DND-41 (cell line): Measurements from ENCODE around the gene CMSS1.

Experiments
- ATAC-seq: fragments of 200-7000 bp; cut with Tn5 transposase; 3 replicates; pipeline ENCODE4 v1.9.1; 2021; ENCODE audit warnings: low read depth; ENCODE audit not compliant: insufficient read depth
- DNase-seq: peaks from one replicate; pipeline ENCODE4 v3.0.0-alpha.2; 2020
- H2AFZ ChIP-seq: 2 replicates; pipeline ENCODE4 v1.6.0; 2012; ENCODE audit warnings: low read depth, low read length
- H3K27ac ChIP-seq: 2 replicates; pipeline ENCODE4 v1.5.1; 2012; ENCODE audit warnings: low read length, inconsistent platforms
- H3K27me3 ChIP-seq: fragments of 200-600 bp; sonication (generic); 2 replicates; pipeline ENCODE4 v1.6.0; 2012; ENCODE audit warnings: low read length, mild to moderate bottlenecking, inconsistent platforms; ENCODE audit not compliant: insufficient read depth, poor library complexity
- H3K36me3 ChIP-seq: 2 replicates; pipeline ENCODE4 v1.5.1; 2012; ENCODE audit warnings: low read length, inconsistent platforms; ENCODE audit not compliant: insufficient read depth
- H3K4me1 ChIP-seq: 2 replicates; pipeline ENCODE4 v1.5.1; 2012; ENCODE audit warnings: mild to moderate bottlenecking, low read length; ENCODE audit not compliant: insufficient read depth
- H3K4me2 ChIP-seq: 2 replicates; pipeline ENCODE4 v1.6.0; 2012; ENCODE audit warnings: mild to moderate bottlenecking, moderate library complexity, low read length, inconsistent platforms; ENCODE audit not compliant: insufficient read depth
- H3K4me3 ChIP-seq, 2 experiments: fragments of 200-600 bp in 1 of 2; shearing (Covaris generic) in 1 of 2; 2 replicates each; pipeline ENCODE4 v1.5.1; 2012 to 2016; ENCODE audit warnings: inconsistent platforms in 2 of 2, low read length in 2 of 2, mild to moderate bottlenecking in 2 of 2, low read depth in 1 of 2, moderate library complexity in 1 of 2
- H3K79me2 ChIP-seq: 2 replicates; pipeline ENCODE4 v1.6.0; 2012; ENCODE audit warnings: low read length, inconsistent platforms; ENCODE audit not compliant: insufficient read depth
- H3K9ac ChIP-seq: 2 replicates; pipeline ENCODE4 v1.6.0; 2012; ENCODE audit warnings: low read depth, mild to moderate bottlenecking, inconsistent platforms, low read length, moderate library complexity
- H3K9me3 ChIP-seq: 2 replicates; pipeline ENCODE4 v1.5.1; 2012; ENCODE audit warnings: low read length, moderate library complexity, mild to moderate bottlenecking, inconsistent platforms; ENCODE audit not compliant: insufficient read depth, severe bottlenecking
- H4K20me1 ChIP-seq: 2 replicates; pipeline ENCODE4 v1.6.0; 2012; ENCODE audit warnings: low read length; ENCODE audit not compliant: insufficient read depth
- EZH2 ChIP-seq: IDR thresholded peaks from 3 replicates; pipeline ENCODE4 v1.6.1; 2012; ENCODE audit warnings: borderline replicate concordance, low read depth, mild to moderate bottlenecking, moderate library complexity, low read length, inconsistent platforms; ENCODE audit not compliant: severe bottlenecking
- TF ChIP-seq, protein P1 (sequence below): IDR thresholded peaks from 2 replicates; pipeline ENCODE4 v1.5.1; 2012; ENCODE audit warnings: borderline replicate concordance, low read length, moderate library complexity, mild to moderate bottlenecking; ENCODE audit not compliant: poor library complexity, severe bottlenecking; ENCODE audit errors: extremely low read depth

Gene CMSS1

DNA sequence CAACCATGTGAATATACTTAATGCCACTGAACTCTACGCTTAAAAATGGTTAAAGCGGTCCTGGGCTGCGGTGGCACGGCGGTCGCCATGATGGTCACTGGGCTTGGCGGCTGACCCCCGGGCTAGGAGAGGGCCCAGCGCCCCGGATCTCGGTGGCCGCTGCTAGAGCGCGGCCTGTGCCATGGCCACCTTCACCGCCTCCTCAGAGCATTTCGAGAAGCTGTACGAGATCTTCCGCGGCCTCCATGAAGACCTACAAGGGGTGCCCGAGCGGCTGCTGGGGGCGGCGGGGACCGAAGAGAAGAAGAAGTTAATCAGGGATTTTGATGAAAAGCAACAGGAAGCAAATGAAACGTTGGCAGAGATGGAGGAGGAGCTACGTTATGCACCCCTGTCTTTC lies 407.5 kb downstream of the CMSS1 start:
- ATAC-seq, result no peak
- no peaks in the 10 kb centered on the region for H3K9me3 ChIP-seq

DNA sequence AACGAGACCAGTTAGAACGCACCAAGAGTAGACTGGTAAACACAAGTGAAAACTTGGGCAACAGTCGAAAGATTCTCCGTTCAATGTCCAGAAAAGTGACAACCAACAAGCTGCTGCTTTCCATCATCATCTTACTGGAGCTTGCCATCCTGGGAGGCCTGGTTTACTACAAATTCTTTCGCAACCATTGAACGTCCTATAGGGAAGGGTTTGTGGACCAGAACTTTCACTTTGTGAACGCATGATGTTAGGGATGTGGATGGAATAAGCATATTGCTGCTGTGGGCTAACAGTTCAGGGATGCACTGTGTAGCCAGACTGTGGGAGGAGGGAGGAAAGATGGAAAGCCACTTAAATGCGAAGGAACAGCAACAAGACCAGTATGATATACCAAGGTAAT lies 408.2 kb downstream of the CMSS1 start:
- Histone ChIP-seq H3K27ac (no peak overlapping the region), H3K9me3 (no peaks in the 10 kb centered on the region), H2AFZ (no peak overlapping the region), H3K9ac (no peak overlapping the region), H3K27me3 (no peaks in the 10 kb centered on the region), H3K36me3 (no peaks in the 10 kb centered on the region), H3K79me2 (no peaks in the 10 kb centered on the region), H3K4me2 (no peak overlapping the region), H3K4me1 (no peaks in the 10 kb centered on the region), H3K4me3 (no peak overlapping the region), H4K20me1 (no peaks in the 10 kb centered on the region)
- ATAC-seq, result no peak
- no peak for DNase-seq
- TF ChIP-seq, protein P1, sequence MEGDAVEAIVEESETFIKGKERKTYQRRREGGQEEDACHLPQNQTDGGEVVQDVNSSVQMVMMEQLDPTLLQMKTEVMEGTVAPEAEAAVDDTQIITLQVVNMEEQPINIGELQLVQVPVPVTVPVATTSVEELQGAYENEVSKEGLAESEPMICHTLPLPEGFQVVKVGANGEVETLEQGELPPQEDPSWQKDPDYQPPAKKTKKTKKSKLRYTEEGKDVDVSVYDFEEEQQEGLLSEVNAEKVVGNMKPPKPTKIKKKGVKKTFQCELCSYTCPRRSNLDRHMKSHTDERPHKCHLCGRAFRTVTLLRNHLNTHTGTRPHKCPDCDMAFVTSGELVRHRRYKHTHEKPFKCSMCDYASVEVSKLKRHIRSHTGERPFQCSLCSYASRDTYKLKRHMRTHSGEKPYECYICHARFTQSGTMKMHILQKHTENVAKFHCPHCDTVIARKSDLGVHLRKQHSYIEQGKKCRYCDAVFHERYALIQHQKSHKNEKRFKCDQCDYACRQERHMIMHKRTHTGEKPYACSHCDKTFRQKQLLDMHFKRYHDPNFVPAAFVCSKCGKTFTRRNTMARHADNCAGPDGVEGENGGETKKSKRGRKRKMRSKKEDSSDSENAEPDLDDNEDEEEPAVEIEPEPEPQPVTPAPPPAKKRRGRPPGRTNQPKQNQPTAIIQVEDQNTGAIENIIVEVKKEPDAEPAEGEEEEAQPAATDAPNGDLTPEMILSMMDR, result no peak
- TF ChIP-seq EZH2, result no peak

More for the DNA sequence above, 407.5 kb downstream of the CMSS1 start:
- no peak overlapping the region for H2AFZ ChIP-seq
- H3K27me3 ChIP-seq, result no peaks in the 10 kb centered on the region
- H3K9ac ChIP-seq, result no peak overlapping the region
- H3K4me3 ChIP-seq, result no peak overlapping the region
- no peak overlapping the region for H3K27ac ChIP-seq
- H4K20me1 ChIP-seq, result no peaks in the 10 kb centered on the region
- DNase-seq, result no peak
- H3K4me1 ChIP-seq, result no peaks in the 10 kb centered on the region
- no peaks in the 10 kb centered on the region for H3K36me3 ChIP-seq
- TF ChIP-seq, protein P1, result no peak
- no peak for TF ChIP-seq EZH2
- no peaks in the 10 kb centered on the region for H3K79me2 ChIP-seq
- no peak overlapping the region for H3K4me2 ChIP-seq

DNA sequence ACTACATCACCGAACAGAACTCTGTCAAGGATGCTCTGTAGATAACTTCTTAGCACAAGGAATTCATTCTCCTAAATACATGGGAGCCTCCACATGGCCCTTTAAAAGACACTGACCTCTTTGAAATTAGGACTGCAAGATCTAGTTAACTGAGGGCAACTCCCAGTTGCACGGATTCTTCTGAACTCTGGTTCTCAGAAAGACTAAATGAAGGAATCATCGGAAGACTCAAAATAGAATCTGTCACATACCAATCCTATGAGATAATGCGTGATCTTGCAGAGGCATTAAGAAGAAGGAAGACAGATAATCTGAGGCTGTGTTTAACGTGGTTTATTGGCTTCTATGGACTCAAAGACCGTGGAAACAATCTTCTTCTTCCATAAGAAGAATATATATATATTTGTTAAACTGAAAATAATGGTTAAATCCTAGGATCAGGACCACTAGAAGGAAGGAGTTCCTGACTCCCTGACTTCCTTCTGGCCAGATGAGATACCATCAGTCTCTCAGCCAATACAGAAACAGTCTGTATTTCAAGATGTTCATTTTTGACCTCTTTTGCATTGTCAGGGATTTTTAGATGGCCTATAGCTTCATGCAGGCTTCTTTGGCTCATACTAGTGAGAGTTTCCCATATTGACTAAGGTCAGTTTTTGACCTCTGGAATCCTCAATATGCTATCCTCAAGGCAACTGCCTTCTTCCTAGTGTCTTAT lies 409.2 kb downstream of the CMSS1 start:
- Histone ChIP-seq H3K27ac (no peak overlapping the region), H3K9ac (no peak overlapping the region), H4K20me1 (no peaks in the 10 kb centered on the region), H3K36me3 (no peaks in the 10 kb centered on the region), H2AFZ (no peak overlapping the region), H3K4me1 (no peaks in the 10 kb centered on the region), H3K4me2 (no peak overlapping the region), H3K9me3 (no peaks in the 10 kb centered on the region), H3K27me3 (no peaks in the 10 kb centered on the region), H3K4me3 (no peak overlapping the region), H3K79me2 (no peaks in the 10 kb centered on the region)
- no peak for ATAC-seq
- TF ChIP-seq, protein P1, result no peak
- no peak for TF ChIP-seq EZH2
- DNase-seq, result no peak

DNA sequence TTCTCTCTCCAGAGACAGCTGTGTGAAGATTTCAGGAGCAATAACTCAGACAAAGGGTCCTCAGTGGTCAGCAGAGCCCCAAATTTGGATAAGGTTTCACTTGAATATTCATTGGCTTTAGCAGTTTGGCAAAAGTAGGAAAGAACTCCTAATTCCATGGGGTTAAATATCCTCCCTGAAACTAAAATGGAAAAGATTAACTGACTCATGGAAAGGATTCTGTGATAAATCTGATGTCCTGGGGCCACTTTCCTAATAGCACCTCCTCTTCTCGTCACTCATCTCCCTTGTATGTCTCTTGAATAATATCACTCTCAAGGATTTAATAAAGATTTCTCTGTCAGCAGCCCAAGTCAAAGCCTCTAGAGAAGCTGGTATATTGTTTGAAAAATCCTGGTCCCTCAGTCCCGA lies 409.9 kb downstream of the CMSS1 start:
- H3K27me3 ChIP-seq, result no peaks in the 10 kb centered on the region
- TF ChIP-seq, protein P1, result no peak
- no peak for TF ChIP-seq EZH2
- H3K4me2 ChIP-seq, result no peak overlapping the region
- H3K79me2 ChIP-seq, result no peaks in the 10 kb centered on the region
- H3K9me3 ChIP-seq, result no peaks in the 10 kb centered on the region
- no peak for DNase-seq
- no peak overlapping the region for H2AFZ ChIP-seq
- no peaks in the 10 kb centered on the region for H3K4me1 ChIP-seq
- no peak for ATAC-seq
- no peak overlapping the region for H3K9ac ChIP-seq
- H3K4me3 ChIP-seq, result no peak overlapping the region
- no peaks in the 10 kb centered on the region for H4K20me1 ChIP-seq
- H3K27ac ChIP-seq, result no peak overlapping the region
- H3K36me3 ChIP-seq, result no peaks in the 10 kb centered on the region
